ENCODE data around the gene PDCD4. TPM values are rescaled to one million over a fixed set of nuclear protein-coding genes. Genes with fewer than 3 reads are reported as not detected.
"Not testable (repeated sequence)": the region's sequence is repeated elsewhere in the genome, so short reads cannot be mapped to it uniquely, and the experiment has no call there.

The PDCD4 gene
- total and polyA plus RNA-seq, 2 of the 4 experiments (the other 2 are of a cell fraction), result 10.9 to 49.7 TPM

DNA sequence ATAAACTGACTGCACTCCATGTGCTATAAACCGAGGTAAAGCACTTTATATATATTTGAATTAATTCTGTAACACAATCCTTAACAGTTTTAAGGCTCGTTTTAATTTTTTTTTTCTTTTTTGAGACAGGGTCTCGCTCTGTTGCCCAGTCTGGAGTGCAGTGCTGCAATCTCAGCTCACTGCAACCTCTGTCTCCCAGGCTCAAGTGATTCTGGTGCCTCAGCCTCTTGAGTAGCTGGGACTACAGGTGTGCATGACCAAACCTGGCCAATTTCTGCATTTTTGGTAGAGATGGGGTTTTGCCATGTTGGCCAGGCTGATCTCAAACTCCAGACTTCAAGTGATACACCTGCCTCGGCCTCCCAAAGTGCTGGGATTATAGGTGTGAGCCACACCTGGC, 43.9 kb downstream of the PDCD4 start:
- H3K9me1 ChIP-seq (ENCODE audit: insufficient read depth, low read length); dilution Hi-C loops (cut with HindIII; ENCODE audit: low sequenced_read_pairs, unreplicated experiment); H3K36me3 ChIP-seq (ENCODE audit: control insufficient read depth, insufficient read depth, low read length); H3K9me3 ChIP-seq (ENCODE audit: control insufficient read depth, insufficient read depth, low read length); H2AK5ac ChIP-seq (ENCODE audit: low read depth, low read length); H3K56ac ChIP-seq (ENCODE audit: extremely low read depth, insufficient read depth, low read length); BruUV-seq (replicated peaks); H3K27ac ChIP-seq (ENCODE audit: insufficient read depth, low read length); ATAC-seq (ENCODE audit: low read depth); H4K20me1 ChIP-seq (ENCODE audit: insufficient read depth, low read length); H3K4me2 ChIP-seq (ENCODE audit: low read depth, low read length); H3K23ac ChIP-seq (ENCODE audit: low read depth, low read length); CTCF ChIA-PET; H3K9ac ChIP-seq (ENCODE audit: low read depth, low read length); H2AFZ ChIP-seq (replicated peaks; ENCODE audit: low read length, poor library complexity); DNase-seq; H3K27me3 ChIP-seq (ENCODE audit: control insufficient read depth, insufficient read depth, low read length); H3K4ac ChIP-seq (ENCODE audit: low read depth, low read length); H4K91ac ChIP-seq (ENCODE audit: insufficient read depth, low read depth, low read length); H3K4me3 ChIP-seq (ENCODE audit: insufficient read depth, low read depth, low read length); H4K5ac ChIP-seq (ENCODE audit: low read depth, low read length); H3K14ac ChIP-seq (replicated peaks; ENCODE audit: low read depth, low read length); POLR2A ChIA-PET (ENCODE audit: unreplicated experiment); in situ Hi-C loops (cut with MboI; ENCODE audit: low sequenced_read_pairs); H2BK15ac ChIP-seq (ENCODE audit: low read depth, low read length); H2AK9ac ChIP-seq (replicated peaks; ENCODE audit: low read depth, low read length, poor library complexity); H4K8ac ChIP-seq (ENCODE audit: low read depth in 2 of 2, low read length in 2 of 2): not testable (repeated sequence)
- Histone ChIP-seq H2BK120ac (ENCODE audit: low read depth, low read length) (peak overlapping the region; percentile 3; the same call in 1 of the 2 replicates), H3K18ac (ENCODE audit: low read depth, low read length) (0 out of 2 replicates have a peak overlapping the region, but pooled peaks have one; percentile 15), H2BK5ac (ENCODE audit: low read depth, low read length, poor library complexity, severe bottlenecking) (peak overlapping the region; percentile 49), H2BK20ac (ENCODE audit: low read depth, low read length) (0 out of 2 replicates have a peak overlapping the region, but pooled peaks have one; percentile 36), H3K79me1 (ENCODE audit: low read depth in 1 of 2, low read length in 2 of 2) (peaks cover 18 to 39% of the 10 kb centered on the region in 2 experiments), H3K4me1 (ENCODE audit: control insufficient read depth, insufficient read depth, low read length) (peaks cover 17% of the 10 kb centered on the region)
- intact Hi-C loops (cut with micrococcal nuclease), result loop anchor here (10.0 kb wide), 1 partner anchor 611 kb away; the partner anchor contains the start of gene SMNDC1
- WGBS, 2 experiments (ENCODE audit: extremely low coverage in 2 of 2, insufficient read length in 1 of 2), result no CpG with 5 or more reads among the region's 4 CpGs

Data from IMR-90 (cell line).